Activated CD8-positive, alpha-beta T cell treated with anti-CD3 and anti-CD28 coated beads for 36 hours (primary cell): Measurements from ENCODE around the gene CAMSAP3. TPM values are rescaled to one million over a fixed set of nuclear protein-coding genes. Genes with fewer than 3 reads are reported as not detected.
A peak's percentile ranks its signal among the peaks of the same experiment; 100 is the strongest.

Source experiments
- ATAC-seq: fragments of 200-7000 bp; cut with Tn5 transposase; one replicate; pipeline ENCODE4 v1.10.0; 2021; ENCODE audit warnings: mild to moderate bottlenecking, moderate library complexity
- CTCF ChIA-PET: fragments of 350-600 bp; sonication (Branson Sonifier 250); formaldehyde crosslinking; loops from one replicate; lab custom pipeline; 2021; ENCODE audit warnings: antibody characterized with exemption; lab: Charles Lee
- POLR2A ChIA-PET: fragments of 350-600 bp; sonication (Branson Sonifier 250); formaldehyde crosslinking; loops from one replicate; lab custom pipeline; 2021; ENCODE audit warnings: antibody characterized with exemption; lab: Charles Lee
- DNase-seq: peaks from one replicate; pipeline ENCODE4 v3.0.0-alpha.2; 2020
- H3K27ac Mint-ChIP-seq: one replicate; pipeline ENCODE4 v1.8.0; 2021; ENCODE audit warnings: mild to moderate bottlenecking, mixed read lengths
- H3K27me3 Mint-ChIP-seq: one replicate; pipeline ENCODE4 v1.8.0; 2021; ENCODE audit warnings: mixed read lengths
- H3K36me3 Mint-ChIP-seq: one replicate; pipeline ENCODE4 v1.8.0; 2021; ENCODE audit warnings: low read depth, mixed read lengths
- H3K4me1 Mint-ChIP-seq: one replicate; pipeline ENCODE4 v1.8.0; 2021; ENCODE audit warnings: low read depth, mixed read lengths
- H3K4me3 Mint-ChIP-seq: one replicate; pipeline ENCODE4 v1.8.0; 2021; ENCODE audit warnings: mild to moderate bottlenecking, moderate library complexity, mixed read lengths
- H3K9me3 Mint-ChIP-seq: one replicate; pipeline ENCODE4 v1.8.0; 2021; ENCODE audit warnings: mixed read lengths
- intact Hi-C: fragments of 100-400 bp; cut with micrococcal nuclease; formaldehyde crosslinking; loops from one replicate; pipeline ENCODE4 v1.10.0; 2022
- total RNA-seq, 2 experiments: library from RNA; stranded (reverse); gene quantifications; one replicate each; pipeline ENCODE4 v1.2.3, GENCODE V29; 2021
- TF ChIP-seq, protein P1 (sequence below): fragments of 200-600 bp; IDR thresholded peaks from one replicate; pipeline ENCODE4 v1.8.0; 2022; ENCODE audit warnings: antibody characterized with exemption, mild to moderate bottlenecking

Gene CAMSAP3, protein sequence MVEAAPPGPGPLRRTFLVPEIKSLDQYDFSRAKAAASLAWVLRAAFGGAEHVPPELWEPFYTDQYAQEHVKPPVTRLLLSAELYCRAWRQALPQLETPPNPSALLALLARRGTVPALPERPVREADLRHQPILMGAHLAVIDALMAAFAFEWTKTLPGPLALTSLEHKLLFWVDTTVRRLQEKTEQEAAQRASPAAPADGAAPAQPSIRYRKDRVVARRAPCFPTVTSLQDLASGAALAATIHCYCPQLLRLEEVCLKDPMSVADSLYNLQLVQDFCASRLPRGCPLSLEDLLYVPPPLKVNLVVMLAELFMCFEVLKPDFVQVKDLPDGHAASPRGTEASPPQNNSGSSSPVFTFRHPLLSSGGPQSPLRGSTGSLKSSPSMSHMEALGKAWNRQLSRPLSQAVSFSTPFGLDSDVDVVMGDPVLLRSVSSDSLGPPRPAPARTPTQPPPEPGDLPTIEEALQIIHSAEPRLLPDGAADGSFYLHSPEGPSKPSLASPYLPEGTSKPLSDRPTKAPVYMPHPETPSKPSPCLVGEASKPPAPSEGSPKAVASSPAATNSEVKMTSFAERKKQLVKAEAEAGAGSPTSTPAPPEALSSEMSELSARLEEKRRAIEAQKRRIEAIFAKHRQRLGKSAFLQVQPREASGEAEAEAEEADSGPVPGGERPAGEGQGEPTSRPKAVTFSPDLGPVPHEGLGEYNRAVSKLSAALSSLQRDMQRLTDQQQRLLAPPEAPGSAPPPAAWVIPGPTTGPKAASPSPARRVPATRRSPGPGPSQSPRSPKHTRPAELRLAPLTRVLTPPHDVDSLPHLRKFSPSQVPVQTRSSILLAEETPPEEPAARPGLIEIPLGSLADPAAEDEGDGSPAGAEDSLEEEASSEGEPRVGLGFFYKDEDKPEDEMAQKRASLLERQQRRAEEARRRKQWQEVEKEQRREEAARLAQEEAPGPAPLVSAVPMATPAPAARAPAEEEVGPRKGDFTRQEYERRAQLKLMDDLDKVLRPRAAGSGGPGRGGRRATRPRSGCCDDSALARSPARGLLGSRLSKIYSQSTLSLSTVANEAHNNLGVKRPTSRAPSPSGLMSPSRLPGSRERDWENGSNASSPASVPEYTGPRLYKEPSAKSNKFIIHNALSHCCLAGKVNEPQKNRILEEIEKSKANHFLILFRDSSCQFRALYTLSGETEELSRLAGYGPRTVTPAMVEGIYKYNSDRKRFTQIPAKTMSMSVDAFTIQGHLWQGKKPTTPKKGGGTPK
- under 1 TPM; 0.25 to 0.63 TPM for total RNA-seq

DNA sequence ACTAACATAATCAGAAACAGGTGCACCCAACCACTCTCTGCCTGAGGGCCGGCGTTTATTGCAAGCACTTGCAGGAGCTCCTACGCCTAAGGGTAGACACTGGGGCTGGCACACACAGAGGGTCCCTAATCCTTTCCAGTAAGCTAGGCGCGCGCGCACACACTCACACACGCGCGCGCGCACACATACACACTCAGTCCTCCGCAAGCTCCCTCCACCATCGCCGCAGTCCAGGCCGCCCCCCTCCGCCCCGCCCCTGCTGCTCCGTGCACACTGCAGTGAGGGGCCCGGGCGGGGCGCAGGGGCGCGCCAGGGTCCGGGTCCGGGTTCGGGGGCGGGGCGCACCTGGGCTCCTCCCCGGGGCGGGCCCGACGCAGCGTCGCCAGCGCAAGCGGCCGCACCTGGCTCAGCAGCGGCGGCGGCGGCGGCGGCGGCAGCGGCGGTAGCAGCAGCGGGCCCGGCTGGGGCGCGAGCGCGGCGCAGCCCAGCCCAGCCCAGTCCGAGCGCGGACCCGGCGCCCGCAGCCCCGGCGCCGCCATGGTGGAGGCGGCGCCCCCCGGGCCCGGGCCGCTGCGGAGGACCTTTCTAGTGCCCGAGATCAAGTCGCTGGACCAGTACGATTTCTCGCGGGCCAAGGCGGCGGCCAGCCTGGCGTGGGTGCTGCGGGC is at the start of gene CAMSAP3:
Gene CAMSAP3, plus strand, starts transcription at position 398 of the 668 bp plus-strand sequence. Its CDS starts 140 bp downstream, at position 538.
- H3K27me3 Mint-ChIP-seq, result peaks cover 30% of the 10 kb centered on the region
- TF ChIP-seq, protein P1, sequence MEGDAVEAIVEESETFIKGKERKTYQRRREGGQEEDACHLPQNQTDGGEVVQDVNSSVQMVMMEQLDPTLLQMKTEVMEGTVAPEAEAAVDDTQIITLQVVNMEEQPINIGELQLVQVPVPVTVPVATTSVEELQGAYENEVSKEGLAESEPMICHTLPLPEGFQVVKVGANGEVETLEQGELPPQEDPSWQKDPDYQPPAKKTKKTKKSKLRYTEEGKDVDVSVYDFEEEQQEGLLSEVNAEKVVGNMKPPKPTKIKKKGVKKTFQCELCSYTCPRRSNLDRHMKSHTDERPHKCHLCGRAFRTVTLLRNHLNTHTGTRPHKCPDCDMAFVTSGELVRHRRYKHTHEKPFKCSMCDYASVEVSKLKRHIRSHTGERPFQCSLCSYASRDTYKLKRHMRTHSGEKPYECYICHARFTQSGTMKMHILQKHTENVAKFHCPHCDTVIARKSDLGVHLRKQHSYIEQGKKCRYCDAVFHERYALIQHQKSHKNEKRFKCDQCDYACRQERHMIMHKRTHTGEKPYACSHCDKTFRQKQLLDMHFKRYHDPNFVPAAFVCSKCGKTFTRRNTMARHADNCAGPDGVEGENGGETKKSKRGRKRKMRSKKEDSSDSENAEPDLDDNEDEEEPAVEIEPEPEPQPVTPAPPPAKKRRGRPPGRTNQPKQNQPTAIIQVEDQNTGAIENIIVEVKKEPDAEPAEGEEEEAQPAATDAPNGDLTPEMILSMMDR, result no peak
- no peak within 1 kb of the TSS for H3K27ac Mint-ChIP-seq
- ChIA-PET POLR2A (interaction anchor here (0.6 kb wide), 1 partner anchor 36 kb away, joined by 3 read pairs; no protein-coding TSS in a partner anchor), CTCF (no interaction called here)
- ATAC-seq (peak; percentile 90), DNase-seq (peak; percentile 48)
- H3K4me3 Mint-ChIP-seq, result peak within 1 kb of the TSS; percentile 64
- no peaks in the 10 kb centered on the region for H3K9me3 Mint-ChIP-seq
- peaks cover 6% of the 10 kb centered on the region for H3K4me1 Mint-ChIP-seq
- intact Hi-C loops, result no loop called here
- H3K36me3 Mint-ChIP-seq, result no peaks in the 10 kb centered on the region

GRCh38 chr19:7545904-7546303 is 49.8 kb upstream of the CAMSAP3 start:
- H3K4me1 Mint-ChIP-seq, result peaks cover 29% of the 10 kb centered on the region
- intact Hi-C loops, result no loop called here
- H3K27ac Mint-ChIP-seq, result peak overlapping the region; percentile 84
- ChIA-PET CTCF (interaction anchor here (1.1 to 1.6 kb wide), 2 partner anchors 23 to 135 kb away, joined by 3 to 4 read pairs; partner anchors contain the start of gene TRAPPC5), POLR2A (interaction anchor here (1.0 to 1.4 kb wide), 3 partner anchors 11 to 84 kb away, joined by 3 to 4 read pairs (median 3); partner anchors contain the start of genes PET100 and PNPLA6)
- H3K36me3 Mint-ChIP-seq, result peaks cover 31% of the 10 kb centered on the region
- DNase-seq (peak; percentile 70), ATAC-seq (peak; percentile 86)
- no peaks in the 10 kb centered on the region for H3K9me3 Mint-ChIP-seq
- H3K27me3 Mint-ChIP-seq, result no peaks in the 10 kb centered on the region
- H3K4me3 Mint-ChIP-seq, result peak overlapping the region; percentile 3
- TF ChIP-seq, protein P1, result no peak

DNA sequence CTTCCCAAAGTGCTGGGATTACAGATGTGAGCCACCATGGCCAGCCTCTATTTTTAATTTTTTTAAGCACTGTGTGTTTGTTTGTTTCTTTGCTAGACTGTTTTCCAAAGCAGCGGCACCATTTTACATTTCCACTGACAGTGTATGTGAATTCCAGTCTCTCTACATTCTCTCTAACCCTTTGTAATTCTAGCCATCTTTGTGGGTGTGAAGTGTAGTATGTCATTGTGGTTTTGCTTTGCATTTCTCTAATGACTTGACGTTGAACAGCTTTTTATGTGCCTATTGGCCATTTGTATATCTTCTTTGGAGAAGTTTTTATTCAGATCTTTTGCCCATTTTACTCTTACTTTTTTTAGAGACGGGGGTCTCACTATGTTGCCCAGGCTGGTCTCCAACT is 48.5 kb upstream of the CAMSAP3 start:
- DNase-seq (no peak), ATAC-seq (no peak)
- no peaks in the 10 kb centered on the region for H3K27me3 Mint-ChIP-seq
- H3K4me1 Mint-ChIP-seq, result peaks cover 30% of the 10 kb centered on the region
- intact Hi-C loops, result no loop called here
- H3K36me3 Mint-ChIP-seq, result peaks cover 32% of the 10 kb centered on the region
- TF ChIP-seq, protein P1, result no peak
- no peak overlapping the region for H3K4me3 Mint-ChIP-seq
- ChIA-PET POLR2A (no interaction called here), CTCF (interaction anchor here (1.9 to 2.1 kb wide), 2 partner anchors 21 to 134 kb away, joined by 4 to 5 read pairs; partner anchors contain the start of gene TRAPPC5)
- H3K9me3 Mint-ChIP-seq, result no peaks in the 10 kb centered on the region
- peak overlapping the region; percentile 63 for H3K27ac Mint-ChIP-seq

DNA sequence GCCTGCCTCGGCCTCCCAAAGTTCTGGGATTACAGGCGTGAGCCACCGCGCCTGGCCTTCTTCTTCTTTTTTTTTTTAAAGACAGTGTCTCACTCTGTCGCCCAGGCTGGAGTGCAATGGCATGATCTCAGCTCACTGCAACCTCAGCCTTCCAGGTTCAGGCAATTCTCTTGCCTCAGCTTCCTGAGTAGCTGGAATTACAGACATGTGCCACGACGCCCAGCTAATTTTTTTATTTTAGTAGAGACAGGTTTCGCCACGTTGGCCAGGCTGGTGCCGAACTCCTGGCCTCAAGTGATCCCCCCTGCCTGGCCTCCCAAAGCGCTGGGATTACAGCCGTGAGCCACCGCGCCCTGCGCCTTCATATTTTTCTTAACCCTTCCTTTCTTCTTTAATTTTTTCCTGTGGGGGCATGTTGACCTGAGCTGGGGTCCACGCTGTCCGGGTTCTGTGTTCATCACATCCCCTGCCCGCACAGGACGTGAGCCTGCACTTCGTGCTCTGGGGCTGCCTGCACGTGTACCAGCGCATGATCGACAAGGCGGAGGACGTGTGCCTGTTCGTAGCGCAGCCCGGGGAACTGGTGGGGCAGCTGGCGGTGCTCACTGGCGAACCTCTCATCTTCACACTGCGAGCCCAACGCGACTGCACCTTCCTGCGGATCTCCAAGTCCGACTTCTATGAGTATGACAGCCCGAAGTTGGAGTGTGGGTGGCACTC is 46.1 kb upstream of the CAMSAP3 start:
- ChIA-PET CTCF (no interaction called here), POLR2A (no interaction called here)
- H3K27me3 Mint-ChIP-seq, result no peaks in the 10 kb centered on the region
- no peak overlapping the region for H3K4me3 Mint-ChIP-seq
- peaks cover 28% of the 10 kb centered on the region for H3K36me3 Mint-ChIP-seq
- intact Hi-C loops, result no loop called here
- peaks cover 32% of the 10 kb centered on the region for H3K4me1 Mint-ChIP-seq
- DNase-seq (no peak), ATAC-seq (no peak)
- TF ChIP-seq, protein P1, result no peak
- H3K27ac Mint-ChIP-seq, result no peak overlapping the region
- H3K9me3 Mint-ChIP-seq, result no peaks in the 10 kb centered on the region
